Epithelial cell of proximal tubule (primary cell): ENCODE data around the gene OR8I2. TPM values are rescaled to one million over a fixed set of nuclear protein-coding genes. Genes with fewer than 3 reads are reported as not detected.
"Not testable (repeated sequence)": the region's sequence is repeated elsewhere in the genome, so short reads cannot be mapped to it uniquely, and the experiment has no call there.

ENCODE experiments used
- DNase-seq: peaks from one replicate; pipeline ENCODE4 v3.0.0-alpha.2; 2011; ENCODE audit warnings: low read depth
- H3K4me3 ChIP-seq: 2 replicates; pipeline ENCODE4 v1.5.1; 2011; ENCODE audit warnings: low read depth, mild to moderate bottlenecking, low read length
- CTCF ChIP-seq: conservative IDR thresholded peaks from 2 replicates; pipeline ENCODE4 v1.5.1; 2012; ENCODE audit warnings: low read depth, mild to moderate bottlenecking, low read length
- total RNA-seq: library from RNA; depleted of rRNA; stranded (reverse); fragments of >200 nt; gene quantifications from 2 replicates; pipeline ENCODE4 v1.2.3, GENCODE V29; 2015

The OR8I2 gene
- not detected in 2 replicates for total RNA-seq

DNA sequence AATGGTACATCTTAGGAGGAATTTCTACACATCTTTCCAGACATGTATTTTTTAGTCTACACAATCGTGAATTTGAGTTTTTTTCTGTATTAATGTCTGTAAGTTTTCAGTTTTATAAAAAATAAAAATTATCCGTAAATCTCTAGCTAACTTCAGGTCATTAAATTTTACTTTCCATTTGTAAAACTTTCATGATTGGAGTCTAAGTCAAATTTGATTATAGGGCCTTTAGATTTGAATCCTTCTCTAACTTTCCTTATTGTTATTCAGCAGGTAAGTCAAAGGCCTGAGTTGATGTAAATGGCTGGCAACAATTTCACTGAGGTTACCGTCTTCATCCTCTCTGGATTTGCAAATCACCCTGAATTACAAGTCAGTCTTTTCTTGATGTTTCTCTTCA, at the start of gene OR8I2:
OR8I2 (plus strand) TSS at position 301 of the 400 bp plus-strand sequence; CDS start at position 301, 0 bp downstream.
- no peak for DNase-seq
- no peak for TF ChIP-seq CTCF
- no peak within 1 kb of the TSS for H3K4me3 ChIP-seq

DNA sequence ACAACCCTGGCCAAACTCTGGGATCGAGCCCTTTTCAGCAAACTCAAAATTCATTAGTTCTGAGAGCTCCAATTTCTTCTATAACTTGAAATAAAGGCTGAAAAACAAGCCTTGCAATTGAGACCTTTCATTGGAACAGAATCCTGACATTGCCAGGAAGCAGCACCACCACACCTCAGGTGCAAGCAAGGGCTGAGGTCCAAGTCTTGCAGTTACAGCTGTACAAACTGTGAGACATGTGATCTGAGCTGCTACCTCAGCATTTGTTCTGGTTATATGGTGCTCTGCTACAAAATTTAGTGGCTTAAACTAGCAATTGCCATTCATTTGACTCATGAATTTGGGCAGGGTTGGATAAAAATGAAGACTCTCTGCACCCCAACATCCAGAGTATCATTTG, 47.6 kb upstream of the OR8I2 start:
- no peak overlapping the region for H3K4me3 ChIP-seq
- DNase-seq, result no peak
- no peak for TF ChIP-seq CTCF

DNA sequence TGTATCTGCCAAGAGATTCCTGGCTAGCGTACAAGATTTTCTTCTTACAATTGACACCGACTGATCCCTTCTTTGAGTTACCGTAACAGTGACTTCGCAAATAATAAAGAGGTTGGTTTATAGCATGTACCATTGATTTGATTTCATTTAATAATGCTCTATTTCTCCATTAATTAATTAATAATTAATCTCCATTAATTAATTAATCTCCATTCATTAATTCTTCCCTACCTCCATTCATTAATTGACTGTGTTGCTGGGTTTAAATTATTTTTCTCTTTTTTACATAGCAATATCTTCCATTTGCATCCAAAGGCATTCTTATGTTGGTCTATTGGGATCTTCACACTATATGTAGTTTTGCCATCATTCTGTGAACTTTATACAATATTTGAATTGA, 44.6 kb upstream of the OR8I2 start:
- no peak for DNase-seq
- no peak overlapping the region for H3K4me3 ChIP-seq
- no peak for TF ChIP-seq CTCF

DNA sequence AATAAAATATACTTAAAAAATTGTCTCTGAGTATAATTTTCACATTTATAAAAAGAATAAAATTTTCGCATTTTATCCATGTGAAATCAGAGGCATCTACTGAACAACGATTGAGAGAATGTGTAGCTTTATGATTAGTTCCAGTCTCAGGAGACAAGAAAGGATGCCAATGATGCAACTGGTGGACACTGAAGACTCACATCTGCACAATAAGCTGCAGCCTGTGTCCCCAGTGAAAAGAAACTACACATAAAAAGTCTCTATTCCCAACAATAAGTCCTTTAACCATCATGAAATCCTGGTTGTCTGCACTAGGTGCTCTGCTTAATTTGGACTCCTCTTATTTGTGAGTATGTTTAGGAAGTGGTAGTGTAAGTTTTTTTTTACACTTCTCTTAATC, 43.6 kb upstream of the OR8I2 start:
- TF ChIP-seq CTCF, result no peak
- no peak for DNase-seq
- no peak overlapping the region for H3K4me3 ChIP-seq

- not testable (repeated sequence) for H3K4me3 ChIP-seq, DNase-seq
These were observed 36.7 kb upstream of the OR8I2 start for GRCh38 chr11:56056366-56056765.

DNA sequence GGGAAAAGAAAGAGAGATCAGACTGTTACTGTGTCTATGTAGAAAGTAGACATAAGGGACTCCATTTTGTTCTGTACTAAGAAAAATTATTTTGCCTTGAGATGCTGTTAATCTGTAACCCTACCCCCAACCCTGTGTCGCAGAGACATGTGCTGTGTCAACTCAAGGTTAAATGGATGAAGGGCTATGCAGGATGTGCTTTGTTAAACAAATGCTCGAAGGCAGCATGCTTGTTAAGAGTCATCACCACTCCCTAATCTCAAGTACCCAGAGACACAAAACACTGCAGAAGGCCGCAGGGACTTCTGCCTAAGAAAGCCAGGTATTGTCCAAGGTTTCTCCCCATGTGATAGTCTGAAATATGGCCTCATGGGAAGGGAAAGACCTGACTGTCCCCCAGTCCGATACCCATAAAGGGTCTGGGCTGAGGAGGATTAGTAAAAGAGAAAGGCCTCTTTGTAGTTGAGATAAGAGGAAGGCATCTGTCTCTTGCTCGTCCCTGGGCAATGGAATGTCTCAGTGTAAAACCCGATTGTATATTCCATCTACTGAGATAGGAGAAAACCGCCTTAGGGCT, 35.4 kb upstream of the OR8I2 start:
- DNase-seq, H3K4me3 ChIP-seq: not testable (repeated sequence)

DNA sequence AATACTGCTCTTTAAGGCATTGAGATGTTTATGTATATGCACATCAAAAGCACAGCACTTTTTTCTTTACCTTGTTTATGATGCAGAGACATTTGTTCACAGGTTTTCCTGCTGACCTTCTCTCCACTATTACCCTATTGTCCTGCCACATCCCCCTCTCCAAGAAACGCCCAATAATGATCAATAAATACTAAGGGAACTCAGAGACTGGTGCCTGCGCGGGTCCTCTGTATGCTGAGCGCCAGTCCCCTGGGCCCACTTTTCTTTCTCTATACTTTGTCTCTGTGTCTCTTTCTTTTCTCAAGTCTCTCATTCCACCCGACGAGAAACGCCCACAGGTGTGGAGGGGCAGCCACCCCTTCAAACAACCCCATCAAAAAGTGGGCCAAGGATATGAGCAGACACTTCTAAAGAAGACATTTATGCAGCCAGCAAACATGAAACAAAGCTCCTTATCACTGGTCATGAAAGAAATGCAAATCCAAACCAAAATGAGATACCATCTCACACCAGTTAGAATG, 34.8 kb upstream of the OR8I2 start:
- H3K4me3 ChIP-seq, DNase-seq: not testable (repeated sequence)

GRCh38 chr11:56066980-56067379, 26.1 kb upstream of the OR8I2 start:
- no peak for DNase-seq
- no peak overlapping the region for H3K4me3 ChIP-seq
- TF ChIP-seq CTCF, result no peak

DNA sequence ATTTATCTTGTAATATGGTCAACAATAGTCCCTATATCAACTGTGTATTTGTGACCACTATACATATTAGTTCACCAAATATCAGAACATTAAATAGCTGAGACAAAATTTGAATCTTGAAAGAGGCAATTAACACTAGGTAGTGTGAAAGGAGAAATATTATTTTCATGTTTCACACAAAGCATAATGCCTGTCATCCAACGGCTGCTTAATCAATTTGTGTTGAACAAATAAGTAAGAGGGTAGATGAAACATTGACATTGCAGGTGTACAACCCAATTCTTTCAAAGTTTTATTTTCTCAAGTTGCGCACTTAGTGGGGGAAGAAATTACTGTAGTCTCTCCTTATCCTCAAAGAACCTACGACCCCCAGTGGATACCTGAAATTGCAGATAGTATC, 3.4 kb upstream of the OR8I2 start:
- DNase-seq, result no peak
- no peak for TF ChIP-seq CTCF
- no peak overlapping the region for H3K4me3 ChIP-seq
